ENCODE measurements around the gene DHRSX.
"Not testable (repeated sequence)": the region's sequence is repeated elsewhere in the genome, so short reads cannot be mapped to it uniquely, and the experiment has no call there.

Gene DHRSX

DNA sequence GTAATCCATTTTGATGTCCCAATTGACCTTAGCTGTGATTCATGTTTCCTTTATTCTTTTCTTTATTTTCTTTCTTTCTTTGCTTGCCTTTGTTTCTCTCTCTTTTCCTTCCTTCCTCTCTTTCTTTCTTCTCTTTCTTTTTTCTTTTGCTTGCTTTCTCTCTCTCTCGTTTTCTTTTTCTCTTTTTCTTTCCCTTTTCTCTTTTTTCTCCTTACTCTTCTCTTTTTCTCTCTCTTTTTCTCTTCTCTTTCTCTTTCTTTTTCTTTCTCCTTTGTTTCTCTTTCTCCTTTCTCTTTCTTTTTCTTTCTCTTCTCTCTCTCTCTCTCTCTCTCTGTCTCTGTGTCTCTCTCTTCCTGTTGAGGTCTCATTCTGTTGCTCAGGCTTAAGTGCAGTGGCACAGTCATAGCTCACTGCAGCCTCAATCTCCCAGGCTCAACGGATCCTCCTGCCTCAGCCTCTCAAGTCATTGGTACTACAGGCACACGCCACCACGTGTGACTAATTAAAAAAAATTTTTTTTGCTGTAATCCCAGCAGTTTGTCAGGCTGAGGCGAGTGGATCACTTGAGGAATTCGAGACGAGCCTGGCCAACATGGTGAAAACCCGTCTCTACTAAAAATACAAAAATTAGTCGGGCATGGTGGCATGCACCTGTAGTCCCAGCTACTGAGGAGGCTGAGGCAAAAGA, 8.0 kb upstream of the DHRSX start:
- no peaks in the 10 kb centered on the region for H3K27me3 ChIP-seq (replicated peaks; ENCODE audit: control insufficient read depth, insufficient read depth, low read length)
- DNase-seq (ENCODE audit: extremely low read depth, insufficient read length): no peak
- TF ChIP-seq, protein P1, sequence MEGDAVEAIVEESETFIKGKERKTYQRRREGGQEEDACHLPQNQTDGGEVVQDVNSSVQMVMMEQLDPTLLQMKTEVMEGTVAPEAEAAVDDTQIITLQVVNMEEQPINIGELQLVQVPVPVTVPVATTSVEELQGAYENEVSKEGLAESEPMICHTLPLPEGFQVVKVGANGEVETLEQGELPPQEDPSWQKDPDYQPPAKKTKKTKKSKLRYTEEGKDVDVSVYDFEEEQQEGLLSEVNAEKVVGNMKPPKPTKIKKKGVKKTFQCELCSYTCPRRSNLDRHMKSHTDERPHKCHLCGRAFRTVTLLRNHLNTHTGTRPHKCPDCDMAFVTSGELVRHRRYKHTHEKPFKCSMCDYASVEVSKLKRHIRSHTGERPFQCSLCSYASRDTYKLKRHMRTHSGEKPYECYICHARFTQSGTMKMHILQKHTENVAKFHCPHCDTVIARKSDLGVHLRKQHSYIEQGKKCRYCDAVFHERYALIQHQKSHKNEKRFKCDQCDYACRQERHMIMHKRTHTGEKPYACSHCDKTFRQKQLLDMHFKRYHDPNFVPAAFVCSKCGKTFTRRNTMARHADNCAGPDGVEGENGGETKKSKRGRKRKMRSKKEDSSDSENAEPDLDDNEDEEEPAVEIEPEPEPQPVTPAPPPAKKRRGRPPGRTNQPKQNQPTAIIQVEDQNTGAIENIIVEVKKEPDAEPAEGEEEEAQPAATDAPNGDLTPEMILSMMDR (IDR thresholded peaks at IDR 0.05; ENCODE audit: insufficient read depth, low read length, poor library complexity, severe bottlenecking): no peak
- no peak overlapping the region for H3K4me3 ChIP-seq (replicated peaks; ENCODE audit: low read depth, low read length)
- H3K36me3 ChIP-seq (ENCODE audit: control insufficient read depth, insufficient read depth, low read length): no peaks in the 10 kb centered on the region

DNA sequence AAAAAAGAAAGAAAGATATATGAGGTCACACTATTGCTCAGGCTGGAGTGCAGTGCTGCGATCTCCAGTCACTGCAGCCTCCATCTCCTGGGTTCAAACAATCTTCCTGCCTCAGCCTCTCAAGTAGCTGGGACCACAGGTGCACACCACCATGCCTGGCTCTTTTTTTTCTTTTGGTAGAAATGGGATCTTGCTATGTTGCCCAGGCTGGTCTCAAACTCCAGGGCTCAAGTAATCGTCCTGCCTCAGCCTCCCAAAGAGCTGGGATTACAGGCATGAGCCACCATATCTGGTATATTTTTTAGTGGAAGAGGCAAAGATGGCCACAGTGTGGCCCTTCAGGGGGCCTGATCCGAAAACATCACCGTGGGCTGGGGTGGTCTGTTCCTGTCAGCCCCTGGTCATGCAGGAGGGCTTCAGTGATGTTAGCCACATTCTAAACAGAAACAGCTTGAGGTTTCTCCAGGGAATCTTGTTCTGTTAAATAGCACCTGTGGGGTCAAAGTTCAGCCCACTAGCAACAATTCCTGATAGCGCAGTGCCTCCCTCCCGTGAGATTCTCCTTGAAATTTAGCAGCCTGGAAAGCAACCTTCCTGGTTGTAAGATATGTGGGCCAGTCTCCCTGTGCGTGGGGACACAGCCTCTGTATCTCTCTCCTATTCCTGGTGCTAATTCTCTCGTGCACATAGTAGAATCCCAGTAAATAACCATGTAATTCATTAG, 7.3 kb upstream of the DHRSX start:
- H3K36me3 ChIP-seq (ENCODE audit: control insufficient read depth, insufficient read depth, low read length): no peaks in the 10 kb centered on the region
- DNase-seq (ENCODE audit: extremely low read depth, insufficient read length): no peak
- no peak overlapping the region for H3K4me3 ChIP-seq (replicated peaks; ENCODE audit: low read depth, low read length)
- H3K27me3 ChIP-seq (replicated peaks; ENCODE audit: control insufficient read depth, insufficient read depth, low read length): no peaks in the 10 kb centered on the region
- TF ChIP-seq, protein P1 (IDR thresholded peaks at IDR 0.05; ENCODE audit: insufficient read depth, low read length, poor library complexity, severe bottlenecking): no peak

DNA sequence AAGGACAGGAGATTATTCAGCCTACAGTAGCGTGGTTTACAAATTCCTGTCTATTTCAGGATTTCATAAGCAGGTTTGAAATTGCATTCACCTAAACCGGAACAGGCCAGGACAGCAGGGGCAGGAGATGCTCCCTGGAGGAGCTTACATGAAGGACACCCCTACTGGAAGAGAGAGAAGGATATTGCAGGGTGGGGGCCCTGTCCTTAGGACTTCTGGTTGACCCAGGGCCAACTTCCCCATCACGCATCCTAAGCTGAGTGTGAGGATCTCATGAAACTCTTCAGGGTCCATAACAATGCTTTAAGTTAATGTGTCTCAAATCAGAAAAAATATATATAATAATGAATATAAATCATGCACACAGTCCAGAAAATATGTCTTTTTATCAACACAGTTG, 6.4 kb upstream of the DHRSX start:
- H3K27me3 ChIP-seq (replicated peaks; ENCODE audit: control insufficient read depth, insufficient read depth, low read length): no peaks in the 10 kb centered on the region
- H3K36me3 ChIP-seq (ENCODE audit: control insufficient read depth, insufficient read depth, low read length): no peaks in the 10 kb centered on the region
- TF ChIP-seq, protein P1 (IDR thresholded peaks at IDR 0.05; ENCODE audit: insufficient read depth, low read length, poor library complexity, severe bottlenecking): no peak
- no peak for DNase-seq (ENCODE audit: extremely low read depth, insufficient read length)
- no peak overlapping the region for H3K4me3 ChIP-seq (replicated peaks; ENCODE audit: low read depth, low read length)

DNA sequence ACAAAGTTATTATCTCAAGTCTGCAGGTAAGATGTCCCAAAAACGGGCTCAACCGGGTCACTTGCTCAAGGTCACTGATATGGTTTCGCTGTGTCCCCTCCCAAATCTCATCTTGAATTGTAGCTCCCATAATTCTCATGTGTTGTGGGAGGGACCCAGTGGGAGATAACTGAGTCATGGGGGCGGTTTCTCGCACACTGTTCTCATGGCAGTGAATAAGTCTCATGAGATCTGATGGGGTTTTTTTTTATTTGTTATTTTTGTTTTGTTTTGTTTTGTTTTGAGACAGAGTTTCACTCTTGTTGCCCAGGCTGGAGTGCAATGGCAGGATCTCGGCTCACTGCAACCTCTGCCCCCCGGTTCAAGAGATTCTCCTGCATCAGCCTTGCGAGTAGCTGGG, 4.6 kb upstream of the DHRSX start:
- not testable (repeated sequence) for H3K36me3 ChIP-seq (ENCODE audit: control insufficient read depth, insufficient read depth, low read length); H3K4me3 ChIP-seq (replicated peaks; ENCODE audit: low read depth, low read length); H3K27me3 ChIP-seq (replicated peaks; ENCODE audit: control insufficient read depth, insufficient read depth, low read length); DNase-seq (ENCODE audit: extremely low read depth, insufficient read length)

DNA sequence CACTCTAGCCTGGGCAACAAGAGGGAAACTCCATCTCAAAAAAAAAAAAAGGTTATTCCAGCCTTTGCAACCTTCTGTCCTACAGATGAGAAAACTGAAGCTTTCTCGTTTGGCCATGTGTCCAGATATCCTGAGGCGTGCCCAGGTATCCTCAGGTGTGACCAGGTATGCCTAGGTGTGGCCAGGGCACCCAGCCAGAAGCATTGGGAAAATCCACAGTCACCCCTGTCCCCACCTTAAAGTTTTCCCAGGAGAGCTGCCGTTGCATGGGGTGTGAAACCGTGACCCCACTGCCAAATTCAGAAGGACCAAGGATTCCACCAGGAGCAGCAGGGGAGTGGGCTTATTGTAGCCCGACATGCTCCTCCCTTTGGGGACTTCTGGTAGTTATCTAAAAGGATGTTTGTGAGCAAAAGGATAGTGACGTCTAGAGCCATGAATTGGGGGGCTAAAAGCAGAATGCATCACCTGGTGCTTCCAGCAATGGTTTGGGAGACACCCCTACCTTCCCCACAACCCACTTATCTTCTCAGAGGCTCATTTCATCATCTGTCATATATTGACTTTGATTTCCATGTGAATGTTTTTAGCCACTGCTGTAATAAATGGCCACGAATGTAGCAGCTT, 4.0 kb upstream of the DHRSX start:
- TF ChIP-seq, protein P1 (IDR thresholded peaks at IDR 0.05; ENCODE audit: insufficient read depth, low read length, poor library complexity, severe bottlenecking): no peak
- no peak for DNase-seq (ENCODE audit: extremely low read depth, insufficient read length)
- no peaks in the 10 kb centered on the region for H3K36me3 ChIP-seq (ENCODE audit: control insufficient read depth, insufficient read depth, low read length)
- H3K4me3 ChIP-seq (replicated peaks; ENCODE audit: low read depth, low read length): no peak overlapping the region
- no peaks in the 10 kb centered on the region for H3K27me3 ChIP-seq (replicated peaks; ENCODE audit: control insufficient read depth, insufficient read depth, low read length)
